Measurements from ENCODE around the gene ANKRD34C.

The ANKRD34C gene

DNA sequence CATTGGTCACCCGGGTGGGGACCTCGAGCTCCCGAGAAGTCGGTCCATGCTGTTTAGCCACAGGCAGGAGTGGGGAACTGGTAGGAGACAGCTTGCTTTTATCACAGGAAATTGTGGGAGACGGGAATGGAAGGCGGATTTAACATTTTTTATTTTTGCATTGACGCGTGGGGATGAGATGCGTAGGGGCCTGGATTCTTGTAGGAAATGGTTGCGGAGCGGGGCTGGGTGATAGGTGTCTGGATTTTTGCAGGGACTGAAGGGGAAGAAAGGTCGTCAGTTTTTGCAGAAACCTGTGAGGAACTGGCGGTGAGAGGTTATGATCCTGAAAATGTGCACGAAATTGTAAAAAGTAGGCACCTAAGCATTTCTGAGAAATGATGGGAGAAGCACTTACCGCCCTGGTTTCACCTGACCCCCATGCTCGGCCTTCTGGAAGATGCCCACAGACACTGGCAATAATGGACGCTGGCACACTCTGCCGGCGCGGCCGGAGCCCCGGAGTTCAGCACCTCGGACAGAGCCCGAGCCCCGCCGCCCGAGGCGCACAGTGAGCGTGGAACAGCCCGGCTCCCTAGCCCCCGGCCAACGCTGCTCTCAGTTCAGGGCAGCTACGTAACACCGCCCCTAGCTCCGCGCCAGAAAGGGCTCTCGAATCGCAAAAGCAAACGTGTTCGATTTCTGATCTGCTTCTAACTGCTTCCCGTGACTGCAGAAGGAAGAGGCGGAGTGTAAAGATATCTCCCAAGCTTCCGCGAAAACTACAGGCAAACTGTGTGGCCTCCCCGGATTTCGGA, 928 bp downstream of the ANKRD34C start:
- Histone ChIP-seq H3K27ac (ENCODE audit: low read depth, low read length) (no peak overlapping the region), H3K4me3 (ENCODE audit: low read length) (peak overlapping the region; percentile 52), H3K4me1 (ENCODE audit: insufficient read depth, low read length) (0 out of 2 replicates have a peak, but pooled peaks cover 9% of the 10 kb centered on the region), H3K9me3 (ENCODE audit: insufficient read depth, low read depth, low read length) (no peaks in the 10 kb centered on the region), H3K27me3 (ENCODE audit: insufficient read depth, low read length) (peaks cover 91% of the 10 kb centered on the region), H3K36me3 (ENCODE audit: insufficient read depth, low read length) (no peaks in the 10 kb centered on the region), H3K9ac (ENCODE audit: low read depth, low read length) (no peak overlapping the region)
- WGBS: 13% methylated on average over 46 of the region's 46 CpGs

DNA sequence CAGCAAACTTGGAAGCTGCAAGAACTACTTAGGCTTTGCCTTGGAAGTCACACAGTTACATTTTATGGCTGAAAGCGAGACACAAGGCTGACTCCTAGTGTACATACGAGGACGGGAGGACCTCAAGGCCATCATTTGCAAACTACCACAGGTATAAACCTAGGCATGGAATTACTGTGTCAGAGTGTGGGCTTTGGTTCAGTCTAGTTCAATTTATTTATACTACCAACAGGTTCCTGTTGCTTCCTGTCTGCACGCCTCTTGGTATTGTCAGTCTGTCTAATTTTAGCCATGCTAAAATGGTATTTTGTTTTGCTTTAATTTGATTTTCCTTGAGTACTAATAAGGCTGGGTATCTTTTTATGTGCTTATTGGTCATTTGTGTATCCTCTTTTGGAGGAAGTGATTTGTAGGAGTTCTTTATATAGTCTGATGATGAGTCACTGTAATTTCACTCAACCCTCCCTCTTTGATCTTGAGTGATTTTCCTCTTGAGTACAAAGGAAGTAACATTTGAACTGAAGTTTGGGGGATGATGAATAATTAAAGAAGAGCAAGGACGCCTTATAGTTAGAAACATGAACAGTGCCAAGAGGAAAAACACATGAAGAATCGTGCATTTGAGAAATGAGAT, 8.2 kb downstream of the ANKRD34C start:
- H3K4me1 ChIP-seq (ENCODE audit: insufficient read depth, low read length): no peaks in the 10 kb centered on the region
- 92% methylated on average over 6 of the region's 6 CpGs for WGBS
- H3K9me3 ChIP-seq (ENCODE audit: insufficient read depth, low read depth, low read length): no peaks in the 10 kb centered on the region
- H3K4me3 ChIP-seq (ENCODE audit: low read length): no peak overlapping the region
- no peaks in the 10 kb centered on the region for H3K36me3 ChIP-seq (ENCODE audit: insufficient read depth, low read length)
- H3K27ac ChIP-seq (ENCODE audit: low read depth, low read length): no peak overlapping the region
- no peak overlapping the region for H3K9ac ChIP-seq (ENCODE audit: low read depth, low read length)
- peaks cover 42% of the 10 kb centered on the region for H3K27me3 ChIP-seq (ENCODE audit: insufficient read depth, low read length)

GRCh38 chr15:79292011-79292410, 9.5 kb downstream of the ANKRD34C start:
- Histone ChIP-seq H3K9me3 (ENCODE audit: insufficient read depth, low read depth, low read length) (no peaks in the 10 kb centered on the region), H3K4me1 (ENCODE audit: insufficient read depth, low read length) (no peaks in the 10 kb centered on the region), H3K27me3 (ENCODE audit: insufficient read depth, low read length) (peaks cover 30% of the 10 kb centered on the region), H3K9ac (ENCODE audit: low read depth, low read length) (no peak overlapping the region), H3K4me3 (ENCODE audit: low read length) (no peak overlapping the region), H3K27ac (ENCODE audit: low read depth, low read length) (no peak overlapping the region), H3K36me3 (ENCODE audit: insufficient read depth, low read length) (no peaks in the 10 kb centered on the region)
- WGBS: 91% methylated on average over 4 of the region's 4 CpGs

DNA sequence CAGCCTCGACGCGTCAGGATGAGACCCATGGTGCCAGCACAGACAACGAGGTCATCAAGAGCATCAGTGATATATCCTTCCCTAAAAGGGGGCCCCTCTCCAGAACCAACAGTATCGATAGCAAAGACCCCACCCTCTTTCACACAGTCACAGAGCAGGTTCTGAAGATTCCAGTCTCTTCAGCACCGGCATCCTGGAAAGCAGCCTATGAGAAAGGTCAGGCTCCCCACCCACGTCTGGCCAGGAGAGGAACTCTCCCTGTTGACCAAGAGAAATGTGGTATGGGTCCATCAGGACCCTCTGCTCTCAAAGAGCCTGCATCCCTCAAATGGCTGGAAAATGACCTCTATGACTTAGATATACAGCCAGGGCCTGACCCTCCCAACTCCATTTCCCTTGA, 11.6 kb downstream of the ANKRD34C start:
- Histone ChIP-seq H3K36me3 (ENCODE audit: insufficient read depth, low read length) (no peaks in the 10 kb centered on the region), H3K9ac (ENCODE audit: low read depth, low read length) (no peak overlapping the region), H3K9me3 (ENCODE audit: insufficient read depth, low read depth, low read length) (no peaks in the 10 kb centered on the region), H3K27me3 (ENCODE audit: insufficient read depth, low read length) (peaks cover 23% of the 10 kb centered on the region), H3K4me3 (ENCODE audit: low read length) (no peak overlapping the region), H3K27ac (ENCODE audit: low read depth, low read length) (no peak overlapping the region), H3K4me1 (ENCODE audit: insufficient read depth, low read length) (no peaks in the 10 kb centered on the region)
- WGBS: 82% methylated on average over 7 of the region's 7 CpGs

DNA sequence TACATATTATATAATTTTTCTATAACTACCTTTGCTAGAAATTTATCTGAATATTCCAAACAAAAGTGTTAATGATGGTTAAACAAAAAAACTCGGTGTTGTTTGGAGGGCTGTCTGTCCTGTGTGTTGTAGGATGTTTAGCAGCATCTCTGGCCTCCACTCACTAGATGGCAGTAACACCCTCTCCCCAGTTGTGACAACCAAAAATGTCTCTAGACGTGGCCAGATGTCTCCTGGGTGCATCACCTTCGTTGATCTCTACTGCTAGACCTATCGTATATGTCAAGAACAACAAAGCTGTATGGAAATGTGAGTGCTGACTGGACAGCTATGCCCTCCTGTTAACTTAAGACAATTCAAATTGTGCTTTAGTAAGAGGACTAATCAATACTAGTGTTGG, 14.1 kb downstream of the ANKRD34C start:
- Histone ChIP-seq H3K27me3 (ENCODE audit: insufficient read depth, low read length) (peaks cover 39% of the 10 kb centered on the region), H3K9ac (ENCODE audit: low read depth, low read length) (no peak overlapping the region), H3K27ac (ENCODE audit: low read depth, low read length) (no peak overlapping the region), H3K4me3 (ENCODE audit: low read length) (no peak overlapping the region), H3K4me1 (ENCODE audit: insufficient read depth, low read length) (no peaks in the 10 kb centered on the region), H3K9me3 (ENCODE audit: insufficient read depth, low read depth, low read length) (no peaks in the 10 kb centered on the region), H3K36me3 (ENCODE audit: insufficient read depth, low read length) (no peaks in the 10 kb centered on the region)
- WGBS: 70% methylated on average over 3 of the region's 4 CpGs

DNA sequence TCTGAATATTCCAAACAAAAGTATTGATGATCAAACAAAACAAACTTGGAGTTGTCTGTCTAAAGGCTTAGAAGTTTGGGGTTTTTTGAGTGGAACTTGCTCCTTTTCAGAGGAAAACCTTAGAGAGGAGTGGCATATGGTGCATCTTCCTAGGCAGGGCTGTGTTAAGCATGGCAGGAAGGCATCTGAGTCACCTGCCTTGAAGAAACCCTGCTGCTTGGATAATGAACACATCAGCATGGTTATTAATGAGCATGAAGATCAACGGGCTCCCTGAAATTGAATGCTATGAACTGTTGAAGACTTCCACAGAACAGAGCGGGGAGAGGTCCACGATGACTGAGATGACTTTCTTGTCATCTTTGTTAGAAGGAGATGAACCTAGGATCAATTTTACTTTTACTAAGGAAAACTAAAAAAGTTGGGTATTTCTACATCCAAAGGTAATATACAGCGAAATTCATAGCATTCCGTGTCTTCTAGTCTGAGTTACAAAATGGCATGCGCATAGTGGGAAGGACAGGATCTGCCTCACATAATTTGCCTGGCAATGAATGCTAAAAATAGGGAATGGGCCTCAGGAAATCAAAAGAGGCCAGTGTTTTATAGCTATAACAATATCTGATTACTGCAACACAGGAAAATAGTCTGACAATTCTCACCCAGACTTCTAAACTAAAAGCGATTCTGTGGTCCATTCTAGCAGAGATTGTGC, 16.8 kb downstream of the ANKRD34C start:
- 96% methylated on average over 7 of the region's 7 CpGs for WGBS
- no peaks in the 10 kb centered on the region for H3K4me1 ChIP-seq (ENCODE audit: insufficient read depth, low read length)
- H3K4me3 ChIP-seq (ENCODE audit: low read length): no peak overlapping the region
- no peak overlapping the region for H3K27ac ChIP-seq (ENCODE audit: low read depth, low read length)
- H3K27me3 ChIP-seq (ENCODE audit: insufficient read depth, low read length): peaks cover 56% of the 10 kb centered on the region
- no peaks in the 10 kb centered on the region for H3K36me3 ChIP-seq (ENCODE audit: insufficient read depth, low read length)
- no peak overlapping the region for H3K9ac ChIP-seq (ENCODE audit: low read depth, low read length)
- H3K9me3 ChIP-seq (ENCODE audit: insufficient read depth, low read depth, low read length): no peaks in the 10 kb centered on the region

GRCh38 chr15:79299841-79300235, 17.3 kb downstream of the ANKRD34C start:
- H3K9me3 ChIP-seq (ENCODE audit: insufficient read depth, low read depth, low read length): no peaks in the 10 kb centered on the region
- WGBS: 100% methylated on average over 1 of the region's 1 CpG
- no peak overlapping the region for H3K27ac ChIP-seq (ENCODE audit: low read depth, low read length)
- H3K4me3 ChIP-seq (ENCODE audit: low read length): no peak overlapping the region
- no peaks in the 10 kb centered on the region for H3K4me1 ChIP-seq (ENCODE audit: insufficient read depth, low read length)
- no peaks in the 10 kb centered on the region for H3K36me3 ChIP-seq (ENCODE audit: insufficient read depth, low read length)
- peaks cover 58% of the 10 kb centered on the region for H3K27me3 ChIP-seq (ENCODE audit: insufficient read depth, low read length)
- H3K9ac ChIP-seq (ENCODE audit: low read depth, low read length): no peak overlapping the region

- no peak overlapping the region for H3K9ac ChIP-seq (ENCODE audit: low read depth, low read length)
- H3K4me3 ChIP-seq (ENCODE audit: low read length): no peak overlapping the region
- WGBS: 74% methylated on average over 4 of the region's 4 CpGs
- H3K9me3 ChIP-seq (ENCODE audit: insufficient read depth, low read depth, low read length): no peaks in the 10 kb centered on the region
- H3K4me1 ChIP-seq (ENCODE audit: insufficient read depth, low read length): peaks cover 4% of the 10 kb centered on the region
- H3K36me3 ChIP-seq (ENCODE audit: insufficient read depth, low read length): no peaks in the 10 kb centered on the region
- H3K27ac ChIP-seq (ENCODE audit: low read depth, low read length): no peak overlapping the region
- peaks cover 81% of the 10 kb centered on the region for H3K27me3 ChIP-seq (ENCODE audit: insufficient read depth, low read length)
Measured at GRCh38 chr15:79307251-79307650, 24.7 kb downstream of the ANKRD34C start.

GRCh38 chr15:79308874-79309273, 26.4 kb downstream of the ANKRD34C start:
- H3K27me3 ChIP-seq (ENCODE audit: insufficient read depth, low read length): peaks cover 67% of the 10 kb centered on the region
- no peaks in the 10 kb centered on the region for H3K9me3 ChIP-seq (ENCODE audit: insufficient read depth, low read depth, low read length)
- no peak overlapping the region for H3K4me3 ChIP-seq (ENCODE audit: low read length)
- H3K9ac ChIP-seq (ENCODE audit: low read depth, low read length): no peak overlapping the region
- H3K27ac ChIP-seq (ENCODE audit: low read depth, low read length): no peak overlapping the region
- WGBS: 75% methylated on average over 2 of the region's 2 CpGs
- peaks cover 6% of the 10 kb centered on the region for H3K4me1 ChIP-seq (ENCODE audit: insufficient read depth, low read length)
- H3K36me3 ChIP-seq (ENCODE audit: insufficient read depth, low read length): peaks cover 9% of the 10 kb centered on the region

DNA sequence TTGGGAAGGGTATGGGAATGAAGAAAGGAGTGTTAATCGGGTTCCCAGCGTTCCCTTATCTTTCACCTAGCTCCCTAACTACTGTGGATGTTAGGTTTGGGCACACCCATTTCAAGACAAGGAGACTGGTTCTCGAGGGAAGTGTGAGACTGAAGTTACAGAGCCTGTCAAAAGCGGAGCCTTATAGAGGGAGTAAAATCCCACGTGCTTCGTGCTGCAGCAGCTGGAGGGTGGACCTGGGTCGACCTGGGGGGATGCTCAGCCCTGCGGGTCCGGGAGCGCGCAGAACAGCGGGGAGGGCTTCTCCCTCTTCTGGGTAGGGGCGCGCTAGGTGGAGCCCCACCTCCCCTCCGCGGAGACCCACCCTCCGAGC, 28.1 kb downstream of the ANKRD34C start:
- Histone ChIP-seq H3K27me3 (ENCODE audit: insufficient read depth, low read length) (peaks cover 50% of the 10 kb centered on the region), H3K4me1 (ENCODE audit: insufficient read depth, low read length) (peaks cover 6% of the 10 kb centered on the region), H3K4me3 (ENCODE audit: low read length) (peak overlapping the region; percentile 85), H3K27ac (ENCODE audit: low read depth, low read length) (no peak overlapping the region), H3K9ac (ENCODE audit: low read depth, low read length) (no peak overlapping the region), H3K36me3 (ENCODE audit: insufficient read depth, low read length) (peaks cover 26% of the 10 kb centered on the region), H3K9me3 (ENCODE audit: insufficient read depth, low read depth, low read length) (no peaks in the 10 kb centered on the region)
- 1% methylated on average over 10 of the region's 17 CpGs for WGBS
